Thymus (tissue), 11 donors: ENCODE results near the gene SIRT1. TPM values are rescaled to one million over a fixed set of nuclear protein-coding genes. Genes with fewer than 3 reads are reported as not detected.

Experiments used
- DNase-seq, 9 donors: peaks; one replicate each; pipeline ENCODE4 v3.0.0-alpha.2; 2013; ENCODE audit warnings: low spot score in 9 of 9, low read depth in 6 of 9, missing footprints in 1 of 9
- H3K27ac ChIP-seq, 2 donors: one replicate each; pipeline ENCODE4 v1.5.1; 2013; ENCODE audit warnings: control low read depth in 1 of 2, low read depth in 1 of 2, low read length in 1 of 2, mild to moderate bottlenecking in 1 of 2, moderate library complexity in 1 of 2
- H3K27me3 ChIP-seq, 2 donors: one replicate each; pipeline ENCODE4 v1.5.1; 2013; ENCODE audit warnings: low read length in 1 of 2; ENCODE audit not compliant: control insufficient read depth in 2 of 2, insufficient read depth in 1 of 2
- H3K36me3 ChIP-seq, 2 donors: one replicate each; pipeline ENCODE4 v1.5.1; 2013; ENCODE audit warnings: low read length in 1 of 2, mild to moderate bottlenecking in 1 of 2, moderate library complexity in 1 of 2; ENCODE audit not compliant: control insufficient read depth in 2 of 2, insufficient read depth in 2 of 2
- H3K4me1 ChIP-seq, 2 donors: one replicate each; pipeline ENCODE4 v1.5.1; 2013; ENCODE audit warnings: low read length in 2 of 2; ENCODE audit not compliant: control insufficient read depth in 2 of 2, insufficient read depth in 2 of 2
- H3K4me3 ChIP-seq, 2 donors: one replicate each; pipeline ENCODE4 v1.5.1; 2013; ENCODE audit warnings: low read length in 2 of 2, control low read depth in 1 of 2, mild to moderate bottlenecking in 1 of 2
- H3K9me3 ChIP-seq, 2 donors: one replicate each; pipeline ENCODE4 v1.5.1; 2013; ENCODE audit warnings: low read length in 1 of 2, mild to moderate bottlenecking in 1 of 2; ENCODE audit not compliant: control insufficient read depth in 2 of 2, insufficient read depth in 1 of 2
- WGBS: extraction: QIAGEN DNeasy Blood & Tissue Kit; methylation state at CpG from one replicate; pipeline ENCODE4 v1.1.7; 2013; 5-methylcytosine and 5-hydroxymethylcytosine counted together
- polyA plus RNA-seq: library from polyadenylated mRNA; stranded (reverse); fragments of 200-250 nt; gene quantifications from one replicate; pipeline ENCODE4 v1.2.3, GENCODE V29; 2013
- total RNA-seq: library from RNA; stranded (reverse); fragments of 120-200 nt; gene quantifications from one replicate; pipeline ENCODE4 v1.2.4, GENCODE V29; 2013
- donor health status: healthy.

SIRT1 gene
- total and polyA plus RNA-seq, 2 donors: 18.0 to 25.6 TPM

- no peak for DNase-seq
- no peaks in the 10 kb centered on the region for H3K36me3 ChIP-seq
- H3K4me1 ChIP-seq: no peaks in the 10 kb centered on the region
- H3K9me3 ChIP-seq: peaks cover 0 to 4% of the 10 kb centered on the region in 2 donors
- H3K27me3 ChIP-seq: no peaks in the 10 kb centered on the region
- H3K4me3 ChIP-seq: no peak overlapping the region
- H3K27ac ChIP-seq: no peak overlapping the region
These were observed 42.7 kb upstream of the SIRT1 start for GRCh38 chr10:67841737-67842136.

DNA sequence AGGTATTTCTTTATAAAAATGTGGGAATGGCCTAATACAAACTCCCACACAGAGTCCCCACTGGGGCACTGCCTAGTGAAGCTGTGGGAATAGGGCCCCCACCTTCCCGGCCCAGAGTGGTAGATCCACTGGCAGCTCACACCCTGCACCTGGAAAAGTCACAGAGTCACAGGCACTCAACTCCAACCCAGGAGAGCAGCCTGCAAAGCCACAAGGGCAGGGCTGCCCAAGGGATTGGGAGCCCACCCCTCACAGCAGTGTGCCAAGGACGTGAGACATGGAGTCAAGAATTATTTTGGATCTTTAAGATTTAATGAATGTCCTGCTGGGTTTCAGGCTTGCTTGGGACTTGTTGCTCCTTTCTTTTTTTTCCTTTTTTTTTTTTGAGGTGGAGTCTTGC is 41.2 kb upstream of the SIRT1 start:
- no peaks in the 10 kb centered on the region for H3K27me3 ChIP-seq
- H3K36me3 ChIP-seq: no peaks in the 10 kb centered on the region
- no peak overlapping the region for H3K4me3 ChIP-seq
- H3K27ac ChIP-seq: no peak overlapping the region
- H3K9me3 ChIP-seq: peaks cover 0 to 4% of the 10 kb centered on the region in 2 donors
- DNase-seq: no peak
- 97% methylated on average over 2 of the region's 2 CpGs for WGBS
- H3K4me1 ChIP-seq: no peaks in the 10 kb centered on the region

- H3K4me3 ChIP-seq: peak overlapping the region; percentile 62 to 83
- peak overlapping the region; percentile 88 to 91 for H3K27ac ChIP-seq
- H3K9me3 ChIP-seq: no peaks in the 10 kb centered on the region
- H3K4me1 ChIP-seq: peaks cover 0 to 4% of the 10 kb centered on the region in 2 donors
- peak; percentile 85 to 96 (median 91) for DNase-seq
- H3K27me3 ChIP-seq: no peaks in the 10 kb centered on the region
- H3K36me3 ChIP-seq: no peaks in the 10 kb centered on the region
- under 1% methylated on average over 36 of the region's 36 CpGs for WGBS
These were observed 35.0 kb upstream of the SIRT1 start for GRCh38 chr10:67849331-67850011.

- H3K36me3 ChIP-seq: no peaks in the 10 kb centered on the region
- H3K9me3 ChIP-seq: no peaks in the 10 kb centered on the region
- no peak for DNase-seq
- no peak overlapping the region for H3K4me3 ChIP-seq
- 97% methylated on average over 2 of the region's 2 CpGs for WGBS
- peaks cover 0 to 4% of the 10 kb centered on the region in 2 donors for H3K4me1 ChIP-seq
- no peak overlapping the region for H3K27ac ChIP-seq
- H3K27me3 ChIP-seq: no peaks in the 10 kb centered on the region
These were observed 33.3 kb upstream of the SIRT1 start for GRCh38 chr10:67851186-67851585.

DNA sequence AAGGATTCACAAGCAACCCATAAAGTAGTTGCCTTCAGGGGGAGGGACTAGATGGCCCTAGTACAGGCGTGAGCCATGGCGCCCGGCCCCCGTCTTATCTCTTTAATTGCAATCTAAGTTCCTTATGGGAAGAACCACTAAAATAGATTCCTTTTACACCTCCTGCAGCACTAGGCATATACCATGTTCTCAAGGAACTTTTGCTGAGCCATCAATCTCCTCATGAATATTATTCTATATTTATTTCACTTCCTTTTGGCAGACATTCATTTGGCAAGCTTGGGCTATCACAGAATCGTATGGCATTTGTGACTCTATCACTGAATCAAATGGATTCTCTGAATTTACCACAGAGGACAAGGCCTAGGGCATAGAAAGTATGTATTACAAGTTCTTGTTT is 31.7 kb upstream of the SIRT1 start:
- Histone ChIP-seq H3K27me3 (no peaks in the 10 kb centered on the region), H3K4me1 (peaks cover 0 to 4% of the 10 kb centered on the region in 2 donors), H3K27ac (no peak overlapping the region), H3K4me3 (no peak overlapping the region), H3K9me3 (no peaks in the 10 kb centered on the region), H3K36me3 (no peaks in the 10 kb centered on the region)
- WGBS: 92% methylated on average over 5 of the region's 5 CpGs
- no peak for DNase-seq

- DNase-seq: no peak
- WGBS: 97% methylated on average over 3 of the region's 3 CpGs
- Histone ChIP-seq H3K27me3 (no peaks in the 10 kb centered on the region), H3K4me1 (peaks cover 0 to 4% of the 10 kb centered on the region in 2 donors), H3K36me3 (no peaks in the 10 kb centered on the region), H3K9me3 (no peaks in the 10 kb centered on the region), H3K27ac (no peak overlapping the region), H3K4me3 (no peak overlapping the region)
These were observed 30.9 kb upstream of the SIRT1 start for GRCh38 chr10:67853512-67853911.

- Histone ChIP-seq H3K27ac (no peak overlapping the region), H3K27me3 (no peaks in the 10 kb centered on the region), H3K4me3 (no peak overlapping the region), H3K4me1 (no peaks in the 10 kb centered on the region), H3K36me3 (no peaks in the 10 kb centered on the region), H3K9me3 (no peaks in the 10 kb centered on the region)
- DNase-seq: no peak
- WGBS: 98% methylated on average over 2 of the region's 2 CpGs
These were observed 25.5 kb upstream of the SIRT1 start for GRCh38 chr10:67858971-67859370.

DNA sequence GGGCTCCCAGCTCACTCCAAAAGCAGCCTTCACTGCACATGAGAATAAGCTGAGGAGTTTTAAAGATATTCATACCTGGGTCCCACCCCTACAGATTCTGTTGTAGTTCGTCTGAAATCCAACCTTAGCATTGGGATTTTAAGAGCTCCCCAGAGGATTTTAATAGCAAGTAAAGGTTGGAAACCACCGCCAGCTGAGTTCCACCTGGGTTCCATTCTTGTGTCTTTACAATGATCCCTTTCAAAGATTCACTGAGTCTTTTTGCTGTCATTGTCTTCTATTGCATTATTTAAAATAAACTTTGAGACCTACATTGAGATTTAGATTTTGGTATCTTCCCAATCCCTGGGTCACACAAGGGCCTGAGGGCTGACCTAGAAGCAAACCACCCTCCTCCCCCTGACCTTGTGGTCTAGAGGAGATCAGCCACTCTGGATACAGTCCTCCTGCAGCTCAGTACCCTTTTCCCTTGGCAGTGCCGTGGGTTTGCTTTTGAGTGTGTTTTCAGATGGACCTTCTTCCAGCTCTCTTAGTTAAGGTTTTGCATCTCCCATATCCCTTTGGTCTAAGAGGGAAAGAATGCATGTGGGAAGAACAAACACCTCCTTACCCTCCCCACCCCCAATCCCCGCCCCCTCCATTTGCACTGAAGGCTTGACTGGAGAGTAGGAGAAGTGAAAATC is 22.6 kb upstream of the SIRT1 start:
- no peaks in the 10 kb centered on the region for H3K27me3 ChIP-seq
- no peak overlapping the region for H3K27ac ChIP-seq
- H3K4me3 ChIP-seq: no peak overlapping the region
- H3K9me3 ChIP-seq: no peaks in the 10 kb centered on the region
- 81% methylated on average over 4 of the region's 4 CpGs for WGBS
- H3K4me1 ChIP-seq: no peaks in the 10 kb centered on the region
- no peaks in the 10 kb centered on the region for H3K36me3 ChIP-seq
- DNase-seq: no peak

DNA sequence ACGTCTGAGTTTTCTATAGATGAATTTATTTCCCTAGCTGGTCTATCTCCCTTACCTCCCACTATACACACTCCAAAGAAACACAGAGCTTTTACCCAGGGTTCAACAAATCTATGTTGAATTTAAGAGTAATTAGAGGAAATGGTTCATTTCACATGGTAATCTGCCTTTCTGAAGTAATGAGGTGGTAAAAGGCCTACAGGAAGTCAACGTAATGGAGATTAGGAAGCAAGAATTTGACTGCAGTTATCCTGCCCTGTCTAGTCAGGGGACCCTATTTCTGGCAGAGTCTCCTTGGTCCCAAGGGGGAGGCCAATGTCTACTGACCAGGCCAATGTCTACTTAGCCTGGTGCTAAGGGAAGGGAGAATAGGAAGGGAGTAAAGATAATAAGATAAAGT is 21.4 kb upstream of the SIRT1 start:
- WGBS: 95% methylated on average over 2 of the region's 2 CpGs
- Histone ChIP-seq H3K4me3 (no peak overlapping the region), H3K9me3 (no peaks in the 10 kb centered on the region), H3K27ac (no peak overlapping the region), H3K4me1 (no peaks in the 10 kb centered on the region), H3K27me3 (no peaks in the 10 kb centered on the region), H3K36me3 (no peaks in the 10 kb centered on the region)
- DNase-seq: no peak
